ENCODE measurements around the gene HELZ2.

The HELZ2 gene

DNA sequence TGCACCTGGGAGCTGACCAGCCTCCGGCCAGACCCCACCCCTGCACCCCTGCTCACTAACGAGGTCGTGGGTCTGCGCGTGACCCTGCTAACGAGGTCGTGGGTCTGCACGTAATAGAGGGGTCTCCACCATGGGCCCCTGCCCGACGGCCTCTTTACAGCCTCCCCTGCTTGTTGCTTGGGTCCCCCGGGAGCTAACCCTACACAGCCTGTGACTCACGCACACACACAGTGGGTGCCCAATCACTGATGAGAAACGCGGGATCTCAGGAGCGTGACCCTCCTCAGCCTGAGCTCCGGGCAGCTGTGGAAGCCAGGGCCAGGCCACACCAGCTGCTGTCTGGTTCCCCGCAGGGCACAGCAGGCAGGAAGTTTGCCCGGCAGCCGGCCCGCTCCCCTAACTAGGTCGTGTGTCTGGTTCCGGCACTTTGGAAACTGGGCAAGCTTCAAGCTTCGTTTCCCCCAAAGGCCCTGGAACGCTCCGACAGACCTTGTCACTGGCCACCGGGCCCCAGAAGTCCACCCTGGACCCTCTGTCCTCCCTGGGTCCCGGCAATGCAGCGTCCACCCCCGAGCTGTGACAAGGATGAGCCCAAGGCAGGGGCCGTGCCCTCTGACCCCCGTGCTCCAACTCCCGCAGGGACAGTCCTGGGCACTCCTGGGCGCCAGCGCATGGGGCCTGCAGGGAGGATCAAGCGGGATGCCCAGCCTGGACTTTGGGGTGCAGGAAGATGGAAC lies 37.6 kb downstream of the HELZ2 start:
- no peak for DNase-seq

DNA sequence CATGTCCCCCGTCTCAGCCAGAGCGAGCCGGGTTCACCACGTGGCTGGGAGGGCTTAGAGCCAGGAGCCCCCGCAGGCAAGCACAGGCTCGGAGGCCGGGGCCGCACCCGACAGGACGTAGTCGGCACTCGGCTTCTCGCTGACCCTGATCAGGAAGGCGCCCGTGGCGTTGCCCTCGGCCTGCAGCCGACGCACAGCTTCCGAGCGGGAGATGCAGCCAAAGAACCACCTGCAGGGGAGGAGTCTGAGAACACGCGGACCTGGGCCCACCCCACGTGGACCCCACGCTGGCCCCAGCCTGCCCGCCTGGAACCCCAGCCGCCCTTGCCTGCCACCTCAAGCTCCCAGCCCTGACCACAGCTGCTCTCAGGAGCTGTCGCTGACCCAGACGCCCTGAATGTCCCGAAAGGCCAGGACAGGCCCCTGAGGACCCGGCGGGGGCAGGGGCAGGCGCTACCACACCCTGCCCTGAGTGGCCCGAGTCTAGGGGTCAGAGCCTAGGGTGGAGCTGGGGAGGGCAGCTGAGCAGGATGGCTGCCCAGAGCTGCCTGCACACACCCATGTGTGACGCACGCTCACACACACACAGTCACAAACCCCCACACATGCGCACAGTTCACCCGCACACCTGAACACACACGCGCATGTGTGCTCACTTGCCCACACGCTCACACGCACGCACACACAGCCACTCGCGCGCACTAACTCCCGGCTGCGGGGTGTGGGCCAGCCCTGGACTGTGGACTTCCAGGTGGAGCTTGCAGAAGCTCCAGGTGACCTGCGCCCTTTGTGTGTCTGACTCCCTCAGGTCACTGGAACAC lies 39.0 kb downstream of the HELZ2 start:
- no peak for DNase-seq

DNA sequence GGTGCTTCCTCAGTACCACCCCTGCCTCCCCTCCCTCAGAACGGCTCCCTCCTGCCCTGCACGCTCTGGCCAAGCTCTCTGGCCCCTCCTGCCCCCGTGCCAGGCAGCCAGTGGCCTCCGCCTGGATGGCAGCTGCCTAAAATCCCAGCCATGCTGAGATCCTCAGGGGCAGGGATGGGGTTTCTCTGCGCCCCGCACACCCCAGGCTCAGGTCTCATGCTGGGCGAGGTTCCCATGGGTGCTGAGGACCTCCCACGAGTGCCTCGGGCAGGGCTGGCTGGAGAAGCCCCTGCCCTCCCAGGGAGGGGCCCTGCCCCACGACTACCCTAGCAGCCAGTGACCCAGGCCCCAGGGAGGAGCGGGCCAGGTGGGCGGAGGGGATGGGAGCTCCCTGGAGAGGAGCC lies 39.6 kb downstream of the HELZ2 start:
- no peak for DNase-seq

DNA sequence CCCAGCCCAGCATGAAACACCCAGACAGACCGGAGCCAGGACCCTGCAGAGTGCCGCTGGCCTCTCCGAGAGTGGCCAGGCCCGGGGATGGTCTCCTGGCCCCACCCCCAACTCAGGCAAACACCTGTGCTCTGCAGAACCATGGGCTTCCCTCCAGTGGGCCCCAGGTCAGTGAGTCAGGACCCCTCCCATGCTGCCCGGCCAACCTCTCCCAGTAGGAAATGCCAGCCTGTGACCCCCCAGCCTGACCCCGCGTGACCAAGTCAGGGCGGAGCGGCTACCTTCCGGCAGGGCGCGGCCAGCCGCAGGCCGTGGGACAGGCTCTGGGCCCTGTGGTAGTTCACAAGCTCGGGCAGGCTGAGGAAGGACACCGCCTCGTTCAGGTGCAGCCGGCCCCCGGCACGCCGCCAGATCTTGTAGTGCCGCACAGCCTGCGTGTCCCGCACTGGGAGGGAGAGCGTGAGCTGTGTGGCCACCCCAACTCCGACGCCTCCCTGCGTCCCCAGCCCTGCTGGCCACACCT lies 40.1 kb downstream of the HELZ2 start:
- no peak for DNase-seq

DNA sequence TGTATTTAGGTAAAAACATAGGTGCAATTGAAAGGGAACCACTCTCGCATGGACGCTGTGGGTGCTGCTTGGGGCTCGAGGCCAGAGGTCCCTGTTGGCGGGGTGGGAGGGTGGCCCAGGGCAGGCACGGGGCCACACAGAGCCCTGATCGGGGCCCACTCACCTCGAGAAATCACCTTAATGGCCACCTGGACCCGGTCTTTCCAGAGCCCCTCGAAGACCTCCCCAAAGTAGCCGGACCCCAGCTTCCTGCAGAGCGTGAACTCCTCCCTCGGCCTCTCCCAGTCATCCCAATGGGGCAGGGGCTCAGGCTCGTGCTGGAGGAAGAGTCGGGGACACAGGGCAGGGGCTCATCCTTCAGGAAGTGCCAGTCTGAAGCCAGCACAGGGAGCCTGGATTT lies 40.7 kb downstream of the HELZ2 start:
- DNase-seq, result no peak

DNA sequence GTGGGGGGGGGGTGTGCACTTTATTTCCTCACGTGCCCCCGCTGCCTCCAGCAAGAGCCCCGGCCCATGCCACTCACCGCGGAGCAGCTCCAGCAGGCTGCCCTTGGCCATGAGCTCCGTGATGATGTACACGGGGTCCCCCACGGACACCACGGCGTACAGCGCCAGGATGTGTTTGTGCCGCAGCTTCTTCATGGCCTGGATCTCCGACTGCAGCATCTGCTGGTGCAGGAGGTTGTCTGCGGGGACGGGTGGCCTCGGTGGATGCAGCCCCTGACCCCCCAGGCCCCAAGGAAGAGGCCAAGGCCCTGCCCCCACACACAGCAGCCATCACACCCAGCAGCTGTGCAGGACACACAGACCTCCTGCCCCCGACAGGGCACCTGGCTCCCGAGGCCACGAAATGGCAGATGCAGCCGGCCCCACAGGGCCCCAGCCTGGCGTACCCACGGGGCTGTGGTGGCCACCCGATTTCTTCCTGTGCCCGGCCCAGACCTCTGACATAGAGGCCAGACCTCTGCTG lies 41.5 kb downstream of the HELZ2 start:
- DNase-seq, result no peak

DNA sequence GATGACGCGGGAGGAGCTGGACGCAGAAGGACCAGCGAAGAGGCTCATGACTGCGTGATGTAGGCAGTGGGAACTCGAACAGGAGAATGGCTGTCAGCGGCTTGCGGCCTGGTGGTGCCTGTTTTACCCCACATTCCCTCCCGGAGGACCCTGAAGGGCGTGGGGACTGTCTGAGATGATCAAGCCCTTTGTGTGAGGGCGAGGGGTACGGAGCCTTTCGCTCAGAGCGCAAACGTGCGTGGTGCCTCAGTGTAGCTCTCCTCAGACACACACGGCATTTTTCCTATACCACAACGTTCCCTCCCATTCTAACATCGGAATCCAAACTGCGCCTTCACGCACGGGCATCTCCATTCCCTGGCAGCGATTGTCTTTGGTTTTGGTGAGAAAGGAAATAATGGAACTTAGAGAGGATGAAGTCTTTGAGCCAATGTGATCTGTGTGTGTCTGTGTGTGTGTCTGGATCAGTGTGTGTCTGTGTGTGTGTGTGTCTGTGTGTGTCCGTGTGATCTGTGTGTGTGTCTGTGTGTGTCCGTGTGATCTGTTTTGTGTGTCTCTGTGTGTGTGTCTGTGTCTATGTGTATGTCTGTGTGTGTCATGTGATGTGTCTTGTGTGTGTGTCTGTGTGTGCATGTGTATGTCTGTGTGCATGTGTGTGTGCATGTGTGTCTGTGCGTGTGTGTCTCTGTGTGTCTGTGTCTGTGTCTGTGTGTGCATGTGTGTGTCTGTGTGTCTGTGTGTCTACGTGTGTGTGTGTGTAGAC lies 42.2 kb downstream of the HELZ2 start:
- DNase-seq, result no peak

DNA sequence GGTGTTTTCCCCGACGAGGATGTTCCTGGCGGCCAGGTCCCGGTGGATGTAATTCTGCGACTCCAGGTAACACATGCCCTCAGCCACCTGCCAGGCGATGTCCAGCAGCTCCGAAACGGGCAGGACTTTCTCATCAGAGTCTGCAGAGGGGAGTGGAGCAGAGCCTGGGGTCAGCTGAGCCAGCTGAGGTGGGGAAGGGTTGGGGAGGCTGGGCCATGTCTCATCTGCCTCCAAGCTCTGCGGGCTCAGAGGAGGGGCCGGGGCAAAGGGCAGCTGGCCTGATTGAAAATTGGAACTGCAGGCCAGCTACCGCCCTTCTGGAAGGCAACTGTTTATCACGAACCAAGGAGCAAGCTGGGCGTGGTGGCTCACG lies 43.3 kb downstream of the HELZ2 start:
- no peak for DNase-seq

DNA sequence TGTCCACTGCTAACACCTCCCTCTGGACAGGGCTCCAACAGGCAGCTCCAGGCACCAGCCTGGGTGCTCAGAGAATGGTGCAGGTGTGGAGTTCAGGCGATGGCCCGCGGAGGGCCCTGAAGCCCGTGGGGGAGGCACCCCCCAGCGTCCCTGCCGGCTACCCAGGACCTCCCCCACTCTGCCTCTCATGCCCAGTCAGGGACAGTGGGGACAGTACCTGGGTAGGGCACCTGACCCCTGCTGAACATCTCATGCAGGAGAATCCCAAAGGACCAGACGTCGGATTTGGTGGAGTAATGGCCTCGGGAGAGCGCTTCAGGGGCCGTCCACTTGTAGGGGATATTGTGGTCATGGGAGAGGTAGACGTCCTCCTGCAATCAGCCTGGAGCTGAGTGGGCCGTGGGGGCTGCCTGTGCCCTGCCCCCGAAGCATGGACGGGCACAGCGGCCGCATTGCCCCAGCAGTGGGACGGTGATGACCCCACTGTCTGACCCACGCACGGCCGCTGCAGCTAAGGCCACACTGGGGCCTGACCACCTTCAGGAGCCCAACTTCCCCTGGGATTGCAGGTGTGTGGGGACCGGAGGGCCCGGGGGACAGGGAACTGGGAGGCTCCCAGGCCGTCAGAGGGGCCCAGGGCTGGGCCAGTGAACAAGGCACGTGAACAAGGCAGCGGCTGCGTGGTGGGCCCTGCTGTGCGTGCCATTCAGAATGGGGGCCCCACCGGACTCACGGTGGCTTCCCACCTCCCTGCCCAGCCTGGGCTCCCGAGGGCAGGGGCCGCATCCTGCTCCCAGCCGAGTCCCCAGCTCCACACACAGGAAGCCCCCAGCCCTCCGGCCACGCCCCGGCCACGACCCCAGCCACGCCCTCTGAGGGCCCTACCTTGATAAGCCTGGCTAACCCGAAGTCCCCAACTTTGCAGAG lies 43.9 kb downstream of the HELZ2 start:
- no peak for DNase-seq

DNA sequence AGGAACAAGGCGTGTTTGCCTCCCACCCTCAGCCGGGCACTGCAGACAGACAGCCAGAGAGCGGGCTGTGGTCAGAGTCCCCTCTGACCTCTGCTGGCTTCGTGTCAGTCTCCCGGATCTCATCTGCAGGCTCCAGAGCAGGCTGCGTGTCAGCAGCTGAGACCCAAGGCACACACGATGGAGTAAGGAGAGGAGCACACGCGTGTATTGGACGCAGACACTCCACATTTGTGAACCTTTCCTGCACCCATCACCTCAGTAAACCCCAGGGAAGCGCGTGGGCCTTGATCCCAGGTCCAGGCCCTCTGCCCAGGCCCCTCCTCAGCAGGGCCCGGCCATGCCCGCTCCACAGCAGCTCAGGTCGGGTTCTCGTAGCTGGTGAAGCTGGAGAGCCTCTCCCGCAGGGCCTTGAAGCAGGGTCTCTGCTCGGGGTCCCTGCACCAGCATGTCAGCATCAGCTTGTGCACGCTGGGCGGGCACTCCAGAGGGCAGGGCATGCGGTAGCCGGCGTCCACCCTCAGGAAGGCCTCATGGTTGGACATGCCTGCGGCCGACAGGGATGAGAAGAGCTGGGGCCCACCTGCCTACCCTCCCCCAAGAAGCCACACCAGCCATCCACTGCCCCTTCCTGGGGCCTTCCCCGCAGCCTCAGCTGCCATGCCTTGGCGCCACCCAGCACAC lies 44.7 kb downstream of the HELZ2 start:
- no peak for DNase-seq

DNA sequence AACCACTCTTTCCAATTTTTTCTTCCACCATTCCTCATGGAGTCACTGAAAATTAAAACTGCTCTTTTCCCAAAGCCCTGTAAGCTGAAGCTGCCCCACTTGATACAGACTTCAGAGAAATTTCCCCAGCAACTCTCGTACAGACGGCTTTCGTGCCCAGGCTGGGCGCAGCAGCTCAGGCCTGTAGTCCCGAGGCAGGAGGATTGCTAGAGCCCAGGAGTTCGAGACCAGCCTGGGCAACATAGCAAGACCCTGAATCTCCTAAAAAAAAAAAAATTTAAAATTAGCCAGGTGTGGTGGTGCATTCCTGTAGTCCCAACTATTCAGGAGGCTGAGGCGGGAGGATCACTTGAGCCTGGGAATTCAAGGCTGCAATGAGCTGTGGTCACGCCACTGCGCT lies 46.9 kb downstream of the HELZ2 start:
- no peak for DNase-seq

DNA sequence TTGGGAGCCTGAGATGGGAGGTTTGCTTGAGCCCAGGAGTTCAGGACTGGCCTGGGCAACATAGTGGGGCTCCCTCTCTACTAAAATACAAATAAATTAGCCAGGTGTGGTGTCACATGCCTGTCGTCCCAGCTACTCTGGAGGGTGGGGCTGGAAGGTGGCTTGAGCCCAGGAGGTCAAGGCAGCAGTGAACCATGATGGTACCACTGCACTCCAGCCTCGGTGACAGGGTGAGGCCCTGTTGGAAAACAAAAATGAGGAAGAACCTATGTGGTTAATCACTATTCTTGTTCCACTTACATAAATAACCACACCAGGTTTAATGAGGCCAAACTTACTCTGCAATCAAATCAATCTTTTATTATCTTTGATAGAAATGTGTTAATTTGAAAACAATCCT lies 48.1 kb downstream of the HELZ2 start:
- DNase-seq, result no peak

DNA sequence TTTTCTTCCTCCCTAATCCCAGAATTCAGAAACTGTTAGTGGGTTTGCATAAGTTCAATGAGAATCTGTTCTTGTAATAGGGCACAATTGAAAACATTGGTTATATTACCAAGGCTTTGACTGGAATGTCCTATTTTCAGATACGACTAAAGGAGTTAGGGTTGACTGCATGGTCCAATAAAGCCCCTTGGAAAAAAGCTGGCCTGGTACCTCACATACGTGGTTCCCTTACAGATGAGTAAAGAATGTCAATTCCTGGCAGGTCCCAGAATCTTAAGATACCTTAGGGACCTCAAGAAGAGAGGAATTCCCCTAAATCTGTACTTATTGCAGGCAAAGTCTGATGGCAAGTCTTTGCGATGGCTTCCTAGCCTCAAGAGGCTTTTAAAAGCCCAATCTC lies 48.9 kb downstream of the HELZ2 start:
- DNase-seq, result no peak
